Peyer's patch (tissue), 4 donors: ENCODE results near the gene FREM1. TPM values are rescaled to one million over a fixed set of nuclear protein-coding genes. Genes with fewer than 3 reads are reported as not detected.

Experiments
- DNase-seq, 3 donors: peaks; one replicate each; pipeline ENCODE4 v3.0.0-alpha.2; 2017 to 2019
- H3K27ac ChIP-seq, 4 donors: fragments of 200-600 bp; sonication (generic); one replicate each; pipeline ENCODE4 v1.5.1; 2016 to 2019
- H3K27me3 ChIP-seq, 2 donors: fragments of 200-600 bp; sonication (generic); one replicate each; pipeline ENCODE4 v1.5.1; 2019
- H3K36me3 ChIP-seq, 3 donors: fragments of 200-600 bp; sonication (generic); one replicate each; pipeline ENCODE4 v1.5.1; 2016 to 2019
- H3K4me1 ChIP-seq, 4 donors: fragments of 200-600 bp; sonication (generic); one replicate each; pipeline ENCODE4 v1.5.1; 2016 to 2019
- H3K4me3 ChIP-seq, 4 donors: fragments of 200-600 bp; sonication (generic); 1 replicate in 3 of 4; 2 replicates in 1 of 4; pipeline ENCODE4 v1.5.1; 2016 to 2019; ENCODE audit warnings: mild to moderate bottlenecking in 1 of 4
- H3K9me3 ChIP-seq, 4 donors: fragments of 200-600 bp; sonication (generic); one replicate each; pipeline ENCODE4 v1.5.1; 2016 to 2019; ENCODE audit warnings: mild to moderate bottlenecking in 1 of 4
- CTCF ChIP-seq, 6 experiments: fragments of 450-650 bp in 4 of 6; fragments of 200-600 bp in 2 of 6; sonication (generic) in 1 of 6; IDR thresholded peaks; one replicate each; pipeline ENCODE4 v1.5.1; 2017 to 2019; ENCODE audit warnings: antibody characterized with exemption in 6 of 6, mild to moderate bottlenecking in 3 of 6, moderate library complexity in 1 of 6
- POLR2A ChIP-seq, 2 donors: fragments of 450-650 bp; IDR thresholded peaks; one replicate each; pipeline ENCODE4 v1.5.1; 2017; ENCODE audit warnings: antibody characterized with exemption in 2 of 2, mild to moderate bottlenecking in 2 of 2, moderate library complexity in 2 of 2
- total RNA-seq, 4 donors: library from RNA; depleted of rRNA; stranded (reverse); fragments of >200 nt; gene quantifications; one replicate each; pipeline ENCODE4 v1.1.0, GENCODE V29; 2016

Gene FREM1
- total RNA-seq, 4 donors from 2014 or later, result 31.4 to 108 (median 54.0) TPM

- no peak overlapping the region for H3K4me3 ChIP-seq
Observed at GRCh38 chr9:14895806-14896205, 14.4 kb downstream of the FREM1 start.

GRCh38 chr9:14893280-14893679 lies 16.9 kb downstream of the FREM1 start:
- Histone ChIP-seq H3K4me1 (peaks cover 0 to 10% (median 0%) of the 10 kb centered on the region in 4 donors), H3K4me3 (no peak overlapping the region), H3K9me3 (no peaks in the 10 kb centered on the region), H3K36me3 (no peaks in the 10 kb centered on the region), H3K27me3 (no peaks in the 10 kb centered on the region), H3K27ac (no peak overlapping the region)
- TF ChIP-seq POLR2A (IDR thresholded peaks at IDR 0.05) (no peak), CTCF (IDR thresholded peaks at IDR 0.05) (no peak)
- DNase-seq, result no peak

More at GRCh38 chr9:14895806-14896205, 14.4 kb downstream of the FREM1 start:
- no peaks in the 10 kb centered on the region for H3K9me3 ChIP-seq
- H3K27ac ChIP-seq, result no peak overlapping the region
- H3K4me1 ChIP-seq, result no peaks in the 10 kb centered on the region
- no peaks in the 10 kb centered on the region for H3K27me3 ChIP-seq
- no peak for DNase-seq
- H3K36me3 ChIP-seq, result no peaks in the 10 kb centered on the region
- TF ChIP-seq CTCF (IDR thresholded peaks at IDR 0.05) (no peak), POLR2A (IDR thresholded peaks at IDR 0.05) (no peak)

GRCh38 chr9:14891332-14891731 lies 18.9 kb downstream of the FREM1 start:
- no peaks in the 10 kb centered on the region for H3K27me3 ChIP-seq
- H3K36me3 ChIP-seq, result no peaks in the 10 kb centered on the region
- H3K4me1 ChIP-seq, result peaks cover 0 to 19% (median 0%) of the 10 kb centered on the region in 4 donors
- no peak overlapping the region for H3K4me3 ChIP-seq
- TF ChIP-seq CTCF (IDR thresholded peaks at IDR 0.05), result no peak
- TF ChIP-seq POLR2A (IDR thresholded peaks at IDR 0.05), result no peak
- H3K9me3 ChIP-seq, result no peaks in the 10 kb centered on the region
- H3K27ac ChIP-seq, result no peak overlapping the region
- no peak for DNase-seq

- Histone ChIP-seq H3K4me1 (peaks cover 0 to 19% (median 0%) of the 10 kb centered on the region in 4 donors), H3K4me3 (no peak overlapping the region), H3K27ac (peak overlapping the region in 1 of 4 donors; percentile 30), H3K27me3 (no peaks in the 10 kb centered on the region), H3K9me3 (no peaks in the 10 kb centered on the region), H3K36me3 (no peaks in the 10 kb centered on the region)
- no peak for DNase-seq
- TF ChIP-seq CTCF (IDR thresholded peaks at IDR 0.05) (no peak), POLR2A (IDR thresholded peaks at IDR 0.05) (no peak)
Observed at GRCh38 chr9:14889451-14889850, 20.8 kb downstream of the FREM1 start.

GRCh38 chr9:14888875-14889274 lies 21.4 kb downstream of the FREM1 start:
- no peaks in the 10 kb centered on the region for H3K27me3 ChIP-seq
- H3K9me3 ChIP-seq, result no peaks in the 10 kb centered on the region
- peaks cover 0 to 19% (median 0%) of the 10 kb centered on the region in 4 donors for H3K4me1 ChIP-seq
- TF ChIP-seq CTCF (IDR thresholded peaks at IDR 0.05) (peak in 1 of 6 experiments; percentile 17), POLR2A (IDR thresholded peaks at IDR 0.05) (no peak)
- no peak overlapping the region for H3K4me3 ChIP-seq
- DNase-seq, result no peak
- H3K36me3 ChIP-seq, result no peaks in the 10 kb centered on the region
- H3K27ac ChIP-seq, result peak overlapping the region in 1 of 4 donors; percentile 30

GRCh38 chr9:14888272-14888671 lies 22.0 kb downstream of the FREM1 start:
- no peak overlapping the region for H3K4me3 ChIP-seq
- no peaks in the 10 kb centered on the region for H3K36me3 ChIP-seq
- H3K9me3 ChIP-seq, result no peaks in the 10 kb centered on the region
- TF ChIP-seq POLR2A (IDR thresholded peaks at IDR 0.05), result no peak
- peak overlapping the region in 2 of 4 donors; percentile 10 to 35 for H3K27ac ChIP-seq
- no peaks in the 10 kb centered on the region for H3K27me3 ChIP-seq
- peaks cover 0 to 19% (median 0%) of the 10 kb centered on the region in 4 donors for H3K4me1 ChIP-seq
- no peak for DNase-seq
